DMS 273 (cell line): ENCODE measurements around the gene BRAF.
"Not testable (repeated sequence)": the region's sequence is repeated elsewhere in the genome, so short reads cannot be mapped to it uniquely, and the experiment has no call there.

Source experiments
- DNase-seq: peaks from one replicate; lab custom pipeline; 2025; ENCODE audit not compliant: unreplicated experiment; lab: John Stamatoyannopoulos, UW

The BRAF gene

GRCh38 chr7:140684066-140684950, 240.4 kb downstream of the BRAF start:
- DNase-seq = no peak

GRCh38 chr7:140683657-140684056, 241.1 kb downstream of the BRAF start:
- DNase-seq = peak; percentile 63

- DNase-seq = no peak
Measured at GRCh38 chr7:140681766-140682165, 243.0 kb downstream of the BRAF start.

GRCh38 chr7:140680886-140681285, 243.8 kb downstream of the BRAF start:
- no peak for DNase-seq

- no peak for DNase-seq
Measured at GRCh38 chr7:140679186-140679585, 245.5 kb downstream of the BRAF start.

- no peak for DNase-seq
Measured at GRCh38 chr7:140678816-140679130, 246.0 kb downstream of the BRAF start.

- DNase-seq = no peak
Measured at GRCh38 chr7:140678081-140678815, 246.5 kb downstream of the BRAF start.

GRCh38 chr7:140677496-140677895, 247.2 kb downstream of the BRAF start:
- no peak for DNase-seq

GRCh38 chr7:140676956-140677355, 247.8 kb downstream of the BRAF start:
- DNase-seq = not testable (repeated sequence)

GRCh38 chr7:140676306-140676705, 248.4 kb downstream of the BRAF start:
- DNase-seq = no peak

GRCh38 chr7:140675726-140676125, 249.0 kb downstream of the BRAF start:
- no peak for DNase-seq

GRCh38 chr7:140674899-140675701, 249.6 kb downstream of the BRAF start:
- peak; percentile 86 for DNase-seq

GRCh38 chr7:140674356-140674800, 250.4 kb downstream of the BRAF start:
- DNase-seq = no peak

GRCh38 chr7:140673774-140674155, 251.0 kb downstream of the BRAF start:
- no peak for DNase-seq

- DNase-seq = peak; percentile 84
Measured at GRCh38 chr7:140673063-140673773, 251.5 kb downstream of the BRAF start.

- DNase-seq = peak; percentile 83
Measured at GRCh38 chr7:140672382-140673062, 252.2 kb downstream of the BRAF start, which contains the start of gene ADCK2. Gene ADCK2 (plus strand): TSS chr7:140672945. CDS start chr7:140673331, 386 bp downstream.

GRCh38 chr7:140671966-140672365, 252.8 kb downstream of the BRAF start:
- DNase-seq = no peak

GRCh38 chr7:140670343-140670935, 254.3 kb downstream of the BRAF start:
- no peak for DNase-seq

GRCh38 chr7:140669862-140670261, 254.9 kb downstream of the BRAF start:
- DNase-seq = not testable (repeated sequence)

GRCh38 chr7:140669352-140669751, 255.4 kb downstream of the BRAF start:
- peak; percentile 25 for DNase-seq
